Neural cell (in vitro differentiated cells): ENCODE data around the gene INPP5A. TPM values are rescaled to one million over a fixed set of nuclear protein-coding genes. Genes with fewer than 3 reads are reported as not detected.

Experiments
- H2AFZ ChIP-seq: fragments of 200-600, 300-800 bp; sonication (generic), shearing (Covaris generic); 2 replicates; pipeline ENCODE4 v1.6.0; 2014; ENCODE audit warnings: low read depth, mild to moderate bottlenecking, antibody characterized with exemption, low read length, moderate library complexity
- H3F3A ChIP-seq: fragments of 200-600 bp; shearing (Covaris generic); 2 replicates; pipeline ENCODE4 v1.6.1; 2016; ENCODE audit warnings: mild to moderate bottlenecking, moderate library complexity, mixed read lengths, antibody characterized with exemption, low read length; ENCODE audit not compliant: insufficient read depth, poor library complexity, severe bottlenecking
- H3K27ac ChIP-seq: fragments of 200-600, 300-800 bp; sonication (generic), shearing (Covaris generic); 2 replicates; pipeline ENCODE4 v1.5.1; 2014; ENCODE audit warnings: mild to moderate bottlenecking, low read length, moderate library complexity
- H3K27me3 ChIP-seq: fragments of 300-800, 200-600 bp; sonication (generic), shearing (Covaris generic); 2 replicates; pipeline ENCODE4 v1.6.0; 2014; ENCODE audit warnings: mild to moderate bottlenecking, low read depth, low read length, moderate library complexity; ENCODE audit not compliant: insufficient read depth
- H3K36me3 ChIP-seq: fragments of 300-800, 200-600 bp; sonication (generic), shearing (Covaris generic); 2 replicates; pipeline ENCODE4 v1.5.1; 2014; ENCODE audit warnings: mild to moderate bottlenecking, antibody characterized with exemption, low read length, moderate library complexity; ENCODE audit not compliant: insufficient read depth
- H3K4me2 ChIP-seq: fragments of 300-800, 200-600 bp; sonication (generic), shearing (Covaris generic); 2 replicates; pipeline ENCODE4 v1.6.0; 2014; ENCODE audit warnings: mild to moderate bottlenecking, low read length
- H3K4me3 ChIP-seq: fragments of 300-800, 200-600 bp; sonication (generic), shearing (Covaris generic); 2 replicates; pipeline ENCODE4 v1.5.1; 2014; ENCODE audit warnings: mild to moderate bottlenecking, low read length, moderate library complexity
- H3K79me2 ChIP-seq: fragments of 200-600 bp; shearing (Covaris generic); replicated peaks from 2 replicates; pipeline ENCODE4 v1.6.0; 2014; ENCODE audit warnings: mild to moderate bottlenecking, low read length, moderate library complexity; ENCODE audit not compliant: insufficient read depth
- H3K9ac ChIP-seq: fragments of 300-800, 200-600 bp; sonication (generic), shearing (Covaris generic); 2 replicates; pipeline ENCODE4 v1.6.1; 2016; ENCODE audit warnings: mild to moderate bottlenecking, low read length, mixed read lengths
- H3K9me2 ChIP-seq: fragments of 200-600 bp; shearing (Covaris generic); 2 replicates; pipeline ENCODE4 v1.6.1; 2016; ENCODE audit warnings: mild to moderate bottlenecking, low read length, mixed read lengths; ENCODE audit not compliant: insufficient read depth
- H3K9me3 ChIP-seq: fragments of 200-600, 300-800 bp; sonication (generic), shearing (Covaris generic); 2 replicates; pipeline ENCODE4 v1.6.1; 2016; ENCODE audit warnings: mild to moderate bottlenecking, mixed run types, low read length, moderate library complexity, mixed read lengths
- H4K20me1 ChIP-seq: fragments of 200-600 bp; shearing (Covaris generic); 2 replicates; pipeline ENCODE4 v1.6.1; 2016; ENCODE audit warnings: mild to moderate bottlenecking, mixed run types; ENCODE audit not compliant: insufficient read depth
- CTCF ChIP-seq: fragments of 450-650 bp; IDR thresholded peaks from 2 replicates; pipeline ENCODE4 v1.5.1; 2014; ENCODE audit warnings: antibody characterized with exemption, mild to moderate bottlenecking, moderate library complexity; ENCODE audit not compliant: poor library complexity, severe bottlenecking
- EP300 ChIP-seq: fragments of 450-650 bp; conservative IDR thresholded peaks from 2 replicates; pipeline ENCODE4 v1.6.1; 2014; ENCODE audit warnings: antibody characterized with exemption, mild to moderate bottlenecking, moderate library complexity; ENCODE audit not compliant: poor library complexity, severe bottlenecking
- EZH2 ChIP-seq: fragments of 200-600, 300-800 bp; shearing (Covaris generic), sonication (generic); IDR thresholded peaks from 2 replicates; pipeline ENCODE4 v1.6.1; 2014; ENCODE audit warnings: antibody characterized with exemption, low read length, borderline replicate concordance, mild to moderate bottlenecking; ENCODE audit not compliant: insufficient read depth, poor library complexity, severe bottlenecking
- MXI1 ChIP-seq: fragments of 450-650 bp; conservative IDR thresholded peaks from 2 replicates; pipeline ENCODE4 v1.6.1; 2014; ENCODE audit warnings: antibody characterized with exemption, mild to moderate bottlenecking; ENCODE audit not compliant: poor library complexity, severe bottlenecking
- POLR2AphosphoS5 ChIP-seq: IDR thresholded peaks from 2 replicates; pipeline ENCODE4 v1.6.1; 2012
- RAD21 ChIP-seq: fragments of 450-650 bp; conservative IDR thresholded peaks from 2 replicates; pipeline ENCODE4 v1.6.1; 2014; ENCODE audit warnings: antibody characterized with exemption, mild to moderate bottlenecking, moderate library complexity
- REST ChIP-seq: IDR thresholded peaks from 2 replicates; pipeline ENCODE4 v1.6.1; 2012; ENCODE audit warnings: borderline replicate concordance
- SMC3 ChIP-seq: fragments of 450-650 bp; conservative IDR thresholded peaks from 2 replicates; pipeline ENCODE4 v1.6.1; 2014; ENCODE audit warnings: antibody characterized with exemption, mild to moderate bottlenecking, moderate library complexity; ENCODE audit not compliant: poor library complexity
- TAF1 ChIP-seq: IDR thresholded peaks from 2 replicates; pipeline ENCODE4 v1.6.1; 2012; ENCODE audit warnings: low read depth
- polyA plus RNA-seq: library from polyadenylated mRNA; depleted of rRNA; stranded (reverse); fragments of >200 nt; gene quantifications from 2 replicates; pipeline ENCODE4 v1.2.3, GENCODE V29; 2014

The INPP5A gene
- polyA plus RNA-seq, 1 donor from 2014 or later: 48.8 TPM

- no peak overlapping the region for H3K4me2 ChIP-seq
- H3K4me3 ChIP-seq: no peak overlapping the region
- H3K36me3 ChIP-seq: no peaks in the 10 kb centered on the region
- TF ChIP-seq POLR2AphosphoS5 (no peak), RAD21 (no peak), MXI1 (no peak), EP300 (no peak), CTCF (no peak), EZH2 (no peak), TAF1 (no peak), REST (no peak), SMC3 (no peak)
- H3K9ac ChIP-seq: no peak overlapping the region
- H2AFZ ChIP-seq: no peak overlapping the region
- H3K79me2 ChIP-seq: peaks cover 4% of the 10 kb centered on the region
- H3K9me3 ChIP-seq: no peaks in the 10 kb centered on the region
- H3K27me3 ChIP-seq: no peaks in the 10 kb centered on the region
- H3K27ac ChIP-seq: no peak overlapping the region
- no peaks in the 10 kb centered on the region for H3K9me2 ChIP-seq
- no peaks in the 10 kb centered on the region for H3F3A ChIP-seq
- no peaks in the 10 kb centered on the region for H4K20me1 ChIP-seq
Measured at GRCh38 chr10:132548106-132548823, 10.7 kb downstream of the INPP5A start.

- no peak overlapping the region for H3K4me3 ChIP-seq
- no peak for TF ChIP-seq MXI1
- no peak for TF ChIP-seq POLR2AphosphoS5
- TF ChIP-seq TAF1: no peak
- no peak for TF ChIP-seq RAD21
- no peak for TF ChIP-seq REST
- no peak for TF ChIP-seq CTCF
- no peak for TF ChIP-seq SMC3
- no peak for TF ChIP-seq EZH2
- TF ChIP-seq EP300: no peak
- H4K20me1 ChIP-seq: no peaks in the 10 kb centered on the region
- no peaks in the 10 kb centered on the region for H3K36me3 ChIP-seq
- no peak overlapping the region for H3K9ac ChIP-seq
- no peak overlapping the region for H3K27ac ChIP-seq
- H3K79me2 ChIP-seq: peaks cover 4% of the 10 kb centered on the region
- H3K9me3 ChIP-seq: no peaks in the 10 kb centered on the region
- no peaks in the 10 kb centered on the region for H3K9me2 ChIP-seq
- H3K4me2 ChIP-seq: no peak overlapping the region
- H3K27me3 ChIP-seq: no peaks in the 10 kb centered on the region
- no peak overlapping the region for H2AFZ ChIP-seq
- no peaks in the 10 kb centered on the region for H3F3A ChIP-seq
Measured at GRCh38 chr10:132548869-132549268, 11.3 kb downstream of the INPP5A start.
